GM19438 (cell line): Measurements from ENCODE around the gene SLC7A6.
"Not testable (repeated sequence)": the region's sequence is repeated elsewhere in the genome, so short reads cannot be mapped to it uniquely, and the experiment has no call there.

ENCODE experiments used
- ATAC-seq: cut with Tn5 transposase; IDR thresholded peaks from one replicate; pipeline ENCODE4 v1.9.1; 2021; ENCODE audit warnings: low read depth; ENCODE audit not compliant: unreplicated experiment

Gene SLC7A6

DNA sequence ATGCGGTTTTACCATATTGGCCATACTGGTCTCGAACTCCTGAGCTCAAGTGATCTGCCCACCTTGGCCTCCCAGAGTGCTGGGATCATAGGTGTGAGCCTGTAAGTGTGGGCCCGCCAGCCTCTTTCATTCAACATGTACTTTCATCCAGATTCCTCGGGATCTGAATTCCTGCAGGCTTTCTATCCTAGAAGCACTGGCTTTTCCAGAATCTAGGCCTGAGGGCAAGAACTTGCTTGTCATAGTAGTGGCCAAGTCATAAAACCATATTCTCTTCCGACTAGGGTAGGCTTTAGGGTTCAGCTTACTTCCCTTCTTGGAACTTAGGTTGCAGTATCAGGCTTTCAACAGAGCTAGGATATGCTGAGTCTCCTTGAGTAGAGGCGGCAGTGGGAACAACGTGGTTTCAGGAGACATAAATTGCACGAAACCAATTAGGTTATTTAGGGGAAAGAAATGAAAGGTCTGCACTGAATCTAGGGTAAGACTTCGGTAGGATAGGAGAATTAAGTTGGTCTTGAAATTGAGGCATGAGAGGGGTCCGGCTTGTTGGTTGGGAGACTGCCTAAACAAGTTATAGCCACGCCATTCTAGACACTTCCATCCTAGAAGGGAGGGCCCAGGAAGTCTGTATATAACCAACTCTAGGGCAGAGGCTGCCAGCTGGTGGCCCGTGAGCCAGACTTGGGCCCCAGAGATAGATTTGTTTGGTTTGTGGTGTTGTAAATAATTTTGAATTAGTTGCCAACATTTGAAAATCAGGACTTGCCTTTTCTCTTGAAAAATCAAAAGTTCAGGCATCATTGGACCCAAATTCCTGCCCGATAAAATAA lies 15.6 kb downstream of the SLC7A6 start:
- no peak for ATAC-seq

DNA sequence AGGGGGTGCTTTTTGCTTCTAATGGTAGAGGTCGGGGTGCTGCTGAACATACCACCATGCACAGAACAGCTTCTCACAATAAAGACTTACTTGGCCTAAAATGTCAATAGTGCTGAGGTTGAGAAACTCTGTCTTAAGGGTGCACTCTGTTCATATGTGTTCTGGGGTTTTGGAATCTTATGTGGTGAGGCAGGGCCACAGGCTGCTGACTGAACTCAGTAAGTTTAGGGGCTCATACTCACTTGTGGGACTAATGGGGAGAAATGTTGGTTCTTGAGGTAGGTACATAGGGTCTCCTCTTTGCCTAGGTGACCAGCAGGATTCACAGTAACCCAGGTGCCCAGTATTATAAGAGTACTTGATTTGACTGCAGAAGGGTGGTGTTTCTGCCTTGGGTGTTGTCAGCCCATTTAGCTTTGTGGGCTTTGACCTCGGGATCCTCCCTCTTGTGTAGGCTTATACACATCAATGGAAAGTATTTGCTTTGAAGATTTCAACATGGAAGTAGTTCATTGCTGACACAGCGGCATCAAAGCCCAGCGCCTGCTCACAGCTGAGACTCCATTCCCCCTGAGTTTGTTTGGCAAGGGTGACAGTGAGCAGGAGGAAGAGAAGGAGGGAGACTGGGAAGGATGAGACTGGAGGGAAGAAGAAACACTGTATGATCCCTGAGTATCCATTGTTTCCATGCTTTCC lies 17.2 kb downstream of the SLC7A6 start:
- no peak for ATAC-seq

- no peak for ATAC-seq
These were observed 17.7 kb downstream of the SLC7A6 start for GRCh38 chr16:68282064-68282452.

GRCh38 chr16:68283346-68283745 lies 19.0 kb downstream of the SLC7A6 start:
- ATAC-seq, result no peak

DNA sequence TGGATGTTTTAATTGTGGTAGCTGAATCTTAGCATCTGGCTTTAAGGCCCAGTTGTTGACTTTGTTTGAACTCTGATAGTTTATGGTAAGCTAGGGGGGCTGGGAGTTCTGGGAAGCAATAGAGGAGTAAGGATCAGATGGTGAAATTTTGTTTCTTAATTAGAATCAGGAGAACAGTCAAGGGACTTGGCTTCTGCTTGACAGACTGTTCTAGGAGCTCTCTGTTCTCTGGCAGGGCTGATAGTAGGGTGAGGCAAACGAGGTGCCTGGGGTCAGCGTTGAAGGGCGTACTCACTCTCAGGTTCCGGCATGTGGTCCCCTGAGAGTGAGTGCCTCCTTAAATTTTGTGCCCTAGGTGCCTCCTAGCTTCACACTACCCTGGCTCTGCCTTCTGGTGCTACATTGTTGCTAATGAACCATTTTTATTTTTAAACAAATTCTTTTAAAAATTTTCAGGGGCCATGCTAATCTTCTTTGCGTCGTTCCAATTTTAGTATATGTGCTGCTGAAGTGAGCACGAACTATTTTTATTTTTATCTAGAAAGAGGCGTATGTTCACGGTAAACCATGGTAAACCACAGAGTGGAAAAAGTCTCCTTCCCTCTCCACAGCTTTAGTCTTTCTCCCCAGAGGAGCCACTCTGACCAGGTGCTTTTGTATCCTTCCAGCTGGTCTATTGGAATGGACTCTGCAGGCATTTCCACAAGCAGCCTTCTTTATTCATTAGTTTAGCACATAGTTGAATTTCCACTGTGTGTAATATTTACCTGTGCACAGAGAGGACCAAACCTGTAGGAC lies 19.7 kb downstream of the SLC7A6 start:
- peak; percentile 54 for ATAC-seq

- ATAC-seq, result no peak
These were observed 20.5 kb downstream of the SLC7A6 start for GRCh38 chr16:68284847-68285246.

DNA sequence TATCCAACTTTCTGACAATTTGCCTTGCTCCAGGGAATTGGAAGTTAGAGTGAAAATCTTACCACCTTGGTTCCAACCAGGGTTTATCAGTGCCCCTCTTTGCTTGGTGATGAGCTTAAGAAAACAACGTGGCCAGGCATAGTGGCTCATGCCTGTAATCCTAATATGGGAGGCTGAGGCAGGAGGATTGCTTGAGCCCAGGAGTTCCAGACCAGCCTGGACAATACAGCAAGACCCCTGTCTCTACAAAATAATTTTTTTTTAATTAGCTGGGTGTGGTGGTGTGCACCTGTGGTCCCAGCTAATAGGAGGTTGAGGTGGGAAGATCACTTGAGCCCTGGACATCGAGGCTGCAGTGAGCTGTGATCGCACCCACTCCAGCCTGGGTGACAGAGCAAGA lies 21.4 kb downstream of the SLC7A6 start:
- no peak for ATAC-seq

DNA sequence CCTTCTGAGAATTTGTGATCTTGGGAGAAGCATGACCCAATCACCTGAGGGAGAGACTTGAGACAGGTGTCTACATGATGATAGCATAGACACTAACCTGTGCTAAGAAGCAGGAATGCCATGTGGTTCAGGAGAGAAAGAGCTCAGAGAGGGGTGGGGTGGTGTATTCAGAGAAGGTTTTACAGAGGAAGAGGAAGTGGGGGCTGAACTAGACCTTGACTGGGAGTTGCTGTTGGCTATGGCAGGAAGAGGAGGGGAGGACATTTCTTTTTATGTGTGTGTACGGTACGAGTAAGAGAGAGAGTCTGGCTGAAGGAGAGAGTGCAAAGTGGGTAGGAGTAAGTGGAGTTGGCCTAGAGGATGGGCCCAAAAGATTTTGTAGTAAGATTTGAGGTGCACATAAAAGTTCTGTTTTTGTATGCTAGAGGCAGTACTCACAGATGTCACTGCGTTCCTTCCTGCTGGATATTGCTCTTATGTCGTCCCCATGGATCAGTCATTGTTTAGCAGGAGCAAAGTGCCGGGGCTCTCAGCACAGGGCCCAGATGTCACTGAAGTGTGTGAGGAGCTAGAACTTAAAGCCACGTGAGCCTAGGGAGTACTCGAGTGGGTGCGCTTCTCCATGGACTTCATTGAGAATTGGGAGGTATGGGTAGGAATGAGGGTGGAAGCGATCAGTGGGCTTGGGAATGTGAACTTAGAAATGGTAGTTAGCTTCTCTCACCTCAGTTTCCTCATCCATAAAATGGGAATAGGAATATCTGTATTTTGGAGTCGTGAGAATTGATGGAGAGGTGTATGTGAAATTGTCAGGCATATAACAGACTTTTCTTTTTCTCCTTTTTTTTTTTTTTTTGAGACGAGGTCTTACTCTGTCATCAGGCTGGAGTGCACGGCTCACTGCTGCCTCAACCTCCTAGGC lies 22.1 kb downstream of the SLC7A6 start:
- ATAC-seq, result no peak

DNA sequence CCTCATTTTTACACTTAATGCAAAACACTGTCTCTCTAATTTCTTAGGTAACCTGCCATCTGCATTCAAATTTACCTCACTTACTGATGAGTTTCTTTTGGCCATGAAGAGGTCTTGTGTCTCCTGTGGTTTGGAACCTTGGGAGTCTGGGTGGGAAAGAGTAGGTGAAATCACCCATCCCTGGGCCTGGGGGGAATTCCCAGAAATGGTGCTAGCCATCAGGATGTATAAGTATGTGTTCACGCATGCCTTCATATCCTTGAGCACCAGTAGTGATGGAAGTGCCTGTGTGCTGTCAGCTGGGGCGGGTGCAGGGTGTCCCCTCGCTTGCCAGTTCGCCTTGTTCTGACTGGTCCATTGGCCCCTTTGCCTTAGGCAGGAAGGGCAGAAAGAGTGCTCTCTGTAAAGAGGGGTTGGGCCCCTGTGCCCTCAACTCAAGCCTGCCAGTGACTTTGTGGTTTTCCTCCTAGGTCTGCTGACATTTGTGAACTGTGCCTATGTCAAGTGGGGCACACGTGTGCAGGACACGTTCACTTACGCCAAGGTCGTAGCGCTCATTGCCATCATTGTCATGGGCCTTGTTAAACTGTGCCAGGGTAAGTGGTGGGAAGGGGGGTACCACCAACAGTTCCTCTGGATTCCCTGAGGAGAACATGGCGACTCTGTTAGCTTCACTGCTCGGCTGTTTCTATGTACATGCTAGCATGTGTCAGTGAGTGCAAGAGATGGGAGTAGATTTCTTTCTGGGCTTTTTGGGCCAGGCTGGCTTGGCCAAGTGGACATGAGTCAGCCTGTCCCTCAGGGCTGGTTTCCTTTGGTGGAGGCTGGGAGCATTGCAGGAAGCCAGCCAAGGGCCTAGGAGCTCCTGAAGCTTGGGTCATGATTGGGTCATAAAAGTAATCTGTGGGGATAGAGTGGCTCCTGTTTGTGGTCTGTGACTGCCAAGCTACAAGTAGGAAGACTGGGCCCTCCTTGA lies 23.2 kb downstream of the SLC7A6 start:
- ATAC-seq, result no peak

GRCh38 chr16:68288252-68288650 lies 23.9 kb downstream of the SLC7A6 start:
- ATAC-seq, result no peak

DNA sequence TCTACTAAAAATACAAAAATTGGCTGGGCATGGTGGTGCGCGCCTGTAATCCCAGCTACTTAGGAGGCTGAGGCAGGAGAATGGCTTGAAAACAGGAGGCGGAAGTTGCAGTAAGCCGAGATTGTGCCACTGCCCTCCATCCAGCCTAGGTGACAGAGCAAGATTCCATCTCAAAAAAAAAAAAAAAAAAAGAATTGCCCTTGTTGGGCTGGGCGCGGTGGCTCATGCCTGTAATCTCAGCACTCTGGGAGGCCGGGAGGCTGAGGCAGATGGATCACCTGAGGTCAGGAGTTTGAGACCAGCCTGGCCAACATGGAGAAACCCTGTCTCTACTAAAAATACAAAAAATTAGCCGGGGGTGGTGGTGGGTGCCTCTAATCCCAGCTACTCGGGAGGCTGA lies 24.5 kb downstream of the SLC7A6 start:
- ATAC-seq, result not testable (repeated sequence)

- ATAC-seq, result peak; percentile 5
These were observed 24.9 kb downstream of the SLC7A6 start for GRCh38 chr16:68289202-68289601.

- ATAC-seq, result peak; percentile 82
These were observed 25.4 kb downstream of the SLC7A6 start for GRCh38 chr16:68289621-68290329.

DNA sequence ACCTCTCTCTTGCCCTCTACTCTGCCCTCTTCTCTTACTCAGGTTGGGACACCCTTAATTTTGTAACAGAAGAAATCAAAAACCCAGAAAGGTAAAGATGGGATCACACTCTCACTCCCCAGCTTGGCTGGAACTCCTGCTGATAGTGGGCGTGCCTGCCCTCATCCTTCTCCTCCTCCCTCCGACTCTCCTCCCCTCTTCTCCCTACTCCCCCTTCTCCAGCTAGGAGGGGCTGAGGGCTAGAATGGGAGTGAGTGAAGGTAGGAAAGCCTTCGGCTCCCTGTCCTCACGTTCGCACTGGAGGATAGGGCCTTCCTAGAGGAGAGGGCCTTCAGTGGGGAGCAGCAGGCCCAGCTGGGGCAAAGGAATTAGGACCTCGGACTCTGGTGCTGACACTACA lies 26.1 kb downstream of the SLC7A6 start:
- ATAC-seq, result no peak

DNA sequence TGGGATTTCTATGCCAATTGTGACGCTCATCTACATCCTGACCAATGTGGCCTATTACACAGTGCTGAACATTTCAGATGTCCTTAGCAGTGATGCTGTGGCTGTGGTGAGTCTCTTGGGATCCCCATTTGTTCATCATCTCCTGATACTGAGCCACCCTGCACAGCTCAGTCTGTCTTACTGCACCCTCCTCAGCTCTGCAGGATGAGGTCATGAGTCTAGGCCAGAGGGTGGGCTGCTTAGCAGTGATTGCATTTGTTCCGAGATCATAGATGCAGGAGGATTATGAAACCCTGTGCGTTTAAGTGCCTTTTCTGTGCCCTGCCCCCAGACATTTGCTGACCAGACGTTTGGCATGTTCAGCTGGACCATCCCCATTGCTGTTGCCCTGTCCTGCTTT lies 26.9 kb downstream of the SLC7A6 start:
- no peak for ATAC-seq

DNA sequence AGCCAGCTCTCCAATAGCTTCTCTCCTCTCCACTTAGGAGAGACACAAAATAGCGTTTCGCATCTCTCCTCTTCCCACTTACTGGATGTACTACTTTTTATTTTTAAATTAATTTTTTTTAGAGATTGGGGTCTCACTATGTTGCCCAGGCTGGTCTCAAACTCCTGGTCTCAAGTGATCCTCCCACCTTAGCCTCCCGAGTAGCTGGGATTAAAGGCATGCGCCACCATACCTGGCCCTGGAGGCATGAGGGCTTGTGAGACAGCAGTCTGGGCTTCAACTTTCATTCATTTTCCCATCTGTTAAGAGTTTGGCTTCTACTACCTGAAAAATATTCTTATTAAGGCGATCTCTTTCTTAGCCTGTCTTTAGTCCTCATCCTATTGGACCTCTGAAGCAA lies 28.1 kb downstream of the SLC7A6 start:
- ATAC-seq, result no peak

GRCh38 chr16:68296291-68296690 lies 32.0 kb downstream of the SLC7A6 start:
- no peak for ATAC-seq

- ATAC-seq, result no peak
These were observed 32.4 kb downstream of the SLC7A6 start for GRCh38 chr16:68296693-68297092.
